ENCODE measurements around the gene NUMB. TPM values are rescaled to one million over a fixed set of nuclear protein-coding genes. Genes with fewer than 3 reads are reported as not detected.

The NUMB gene
- total and polyA plus RNA-seq, 2 of the 4 experiments (the other 2 are of a cell fraction): 45.9 to 114 TPM

GRCh38 chr14:73248108-73248868, 210.1 kb downstream of the NUMB start:
- dilution Hi-C loops (cut with HindIII; ENCODE audit: low sequenced_read_pairs, unreplicated experiment) (no loop called here), intact Hi-C loops (cut with micrococcal nuclease) (no loop called here), in situ Hi-C loops (cut with MboI; ENCODE audit: low sequenced_read_pairs) (no loop called here)
- no peak overlapping the region for H4K5ac ChIP-seq (ENCODE audit: low read depth, low read length)
- no peak overlapping the region for H3K4ac ChIP-seq (ENCODE audit: low read depth, low read length)
- no TSS peak for BruUV-seq (replicated peaks)
- no peak for ATAC-seq (ENCODE audit: low read depth)
- H3K9me1 ChIP-seq (ENCODE audit: insufficient read depth, low read length): peaks cover 6% of the 10 kb centered on the region; the same call in 1 of the 2 replicates
- no peak overlapping the region for H2BK15ac ChIP-seq (ENCODE audit: low read depth, low read length)
- no peak overlapping the region for H2BK120ac ChIP-seq (ENCODE audit: low read depth, low read length)
- H3K23ac ChIP-seq (ENCODE audit: low read depth, low read length): no peak overlapping the region
- H2AK5ac ChIP-seq (ENCODE audit: low read depth, low read length): peak overlapping the region; percentile 13; the same call in 1 of the 2 replicates
- no peak overlapping the region for H3K4me2 ChIP-seq (ENCODE audit: low read depth, low read length)
- peak overlapping the region; percentile 33 for H2AFZ ChIP-seq (replicated peaks; ENCODE audit: low read length, poor library complexity)
- no peak overlapping the region for H3K9ac ChIP-seq (ENCODE audit: low read depth, low read length)
- POLR2A ChIA-PET (ENCODE audit: unreplicated experiment): no interaction called here
- H3K4me1 ChIP-seq (ENCODE audit: control insufficient read depth, insufficient read depth, low read length): no peaks in the 10 kb centered on the region
- H3K36me3 ChIP-seq (ENCODE audit: control insufficient read depth, insufficient read depth, low read length): no peaks in the 10 kb centered on the region
- H3K27me3 ChIP-seq (ENCODE audit: control insufficient read depth, insufficient read depth, low read length): peaks cover 8% of the 10 kb centered on the region; the same call in 1 of the 2 replicates
- H3K18ac ChIP-seq (ENCODE audit: low read depth, low read length): no peak overlapping the region
- H3K56ac ChIP-seq (ENCODE audit: extremely low read depth, insufficient read depth, low read length): no peak overlapping the region
- peaks cover 0 to 8% of the 10 kb centered on the region in 2 experiments; a peak in 2 of 4 replicates for H3K79me1 ChIP-seq (ENCODE audit: low read depth in 1 of 2, low read length in 2 of 2)
- no CpG with 5 or more reads among the region's 9 CpGs for WGBS, 2 experiments (ENCODE audit: extremely low coverage in 2 of 2, insufficient read length in 1 of 2)
- H2BK20ac ChIP-seq (ENCODE audit: low read depth, low read length): no peak overlapping the region
- no peak overlapping the region for H2BK5ac ChIP-seq (ENCODE audit: low read depth, low read length, poor library complexity, severe bottlenecking)
- H3K14ac ChIP-seq (replicated peaks; ENCODE audit: low read depth, low read length): no peak overlapping the region
- CTCF ChIA-PET: no interaction called here
- H4K20me1 ChIP-seq (ENCODE audit: insufficient read depth, low read length): no peaks in the 10 kb centered on the region; the same call in 1 of the 2 replicates
- no peak overlapping the region for H4K8ac ChIP-seq (ENCODE audit: low read depth in 2 of 2, low read length in 2 of 2)
- no peak overlapping the region for H2AK9ac ChIP-seq (replicated peaks; ENCODE audit: low read depth, low read length, poor library complexity)
- no peak overlapping the region for H3K4me3 ChIP-seq (ENCODE audit: insufficient read depth, low read depth, low read length)
- peaks cover 2% of the 10 kb centered on the region for H3K9me3 ChIP-seq (ENCODE audit: control insufficient read depth, insufficient read depth, low read length)
- no peak overlapping the region for H4K91ac ChIP-seq (ENCODE audit: insufficient read depth, low read depth, low read length)
- H3K27ac ChIP-seq (ENCODE audit: insufficient read depth, low read length): no peak overlapping the region
- peak; percentile 7 for DNase-seq
- no peak for TF ChIP-seq USF2 (IDR thresholded peaks at IDR 0.05; ENCODE audit: low read depth, low read length)
- TF ChIP-seq RFX5 (IDR thresholded peaks at IDR 0.05; ENCODE audit: low read depth, low read length): no peak
- TF ChIP-seq RCOR1 (IDR thresholded peaks at IDR 0.05; ENCODE audit: insufficient replicate concordance, low read length): no peak
- TF ChIP-seq POLR2A (IDR thresholded peaks at IDR 0.05; ENCODE audit: low read depth, low read length): no peak
- no peak for TF ChIP-seq MAFK (IDR thresholded peaks at IDR 0.05; ENCODE audit: low read depth, low read length)
- TF ChIP-seq SMC3 (IDR thresholded peaks at IDR 0.05; ENCODE audit: low read depth, low read length): no peak
- no peak for TF ChIP-seq CTCF (conservative IDR thresholded peaks at IDR 0.05; ENCODE audit: low read depth, low read length)
- no peak for TF ChIP-seq CEBPB (IDR thresholded peaks at IDR 0.05; ENCODE audit: low read depth, low read length)
- no peak for TF ChIP-seq RAD21 (IDR thresholded peaks at IDR 0.05; ENCODE audit: low read length)
- no peak for TF ChIP-seq NFE2L2 (IDR thresholded peaks at IDR 0.05; ENCODE audit: low read depth, low read length)
- TF ChIP-seq FOS (IDR thresholded peaks at IDR 0.05; ENCODE audit: low read depth, low read length): no peak
- TF ChIP-seq BHLHE40 (IDR thresholded peaks at IDR 0.05; ENCODE audit: low read depth, low read length): no peak
- no peak for TF ChIP-seq MXI1 (IDR thresholded peaks at IDR 0.05; ENCODE audit: borderline replicate concordance, low read depth, low read length)
- no peak for TF ChIP-seq MAZ (IDR thresholded peaks at IDR 0.05; ENCODE audit: borderline replicate concordance, low read depth, low read length)
- no peak for TF ChIP-seq ELK1 (IDR thresholded peaks at IDR 0.05; ENCODE audit: borderline replicate concordance, low read depth, low read length)

Measured in IMR-90 (cell line).